ENCODE results near the gene MYO16. TPM values are rescaled to one million over a fixed set of nuclear protein-coding genes. Genes with fewer than 3 reads are reported as not detected.
"Not testable (repeated sequence)": the region's sequence is repeated elsewhere in the genome, so short reads cannot be mapped to it uniquely, and the experiment has no call there.

The MYO16 gene
- polyA plus RNA-seq, 2 of the 4 experiments (the other 2 are of a cell fraction): 0.03 to 0.06 TPM

- ATAC-seq (no peak), FAIRE-seq (no peak), DNase-seq (ENCODE audit: low read depth in 1 of 2, low spot score in 1 of 2) (no peak)
- WGBS (ENCODE audit: missing lambda C conversion rate): 82% methylated on average over 4 of the region's 4 CpGs
- Histone ChIP-seq H3K4me1 (no peaks in the 10 kb centered on the region), H3K9me3 (no peaks in the 10 kb centered on the region), H3K4me2 (no peak overlapping the region), H3K4me3 (no peak overlapping the region), H3K27ac (no peak overlapping the region)
- TF ChIP-seq CHD2 (IDR thresholded peaks at IDR 0.05; ENCODE audit: low read length, partially characterized antibody): no peak
- TF ChIP-seq SMC3 (IDR thresholded peaks at IDR 0.05): no peak
- TF ChIP-seq EP300 (IDR thresholded peaks at IDR 0.05): no peak
- no peak for TF ChIP-seq MYC (IDR thresholded peaks at IDR 0.05; ENCODE audit: borderline replicate concordance, low read length)
- TF ChIP-seq KDM5A (IDR thresholded peaks at IDR 0.05): no peak
- TF ChIP-seq ZSCAN20 (CRISPR knock-in tag; IDR thresholded peaks at IDR 0.05): no peak
- no peak for TF ChIP-seq PHF8 (IDR thresholded peaks at IDR 0.05; ENCODE audit: borderline replicate concordance, low read depth)
- no peak for TF ChIP-seq CBX8 (IDR thresholded peaks at IDR 0.05)
- CTCF ChIA-PET: no interaction called here
- POLR2A ChIA-PET: no interaction called here
Observed at GRCh38 chr13:108987517-108987916, 358.1 kb downstream of the MYO16 start.

DNA sequence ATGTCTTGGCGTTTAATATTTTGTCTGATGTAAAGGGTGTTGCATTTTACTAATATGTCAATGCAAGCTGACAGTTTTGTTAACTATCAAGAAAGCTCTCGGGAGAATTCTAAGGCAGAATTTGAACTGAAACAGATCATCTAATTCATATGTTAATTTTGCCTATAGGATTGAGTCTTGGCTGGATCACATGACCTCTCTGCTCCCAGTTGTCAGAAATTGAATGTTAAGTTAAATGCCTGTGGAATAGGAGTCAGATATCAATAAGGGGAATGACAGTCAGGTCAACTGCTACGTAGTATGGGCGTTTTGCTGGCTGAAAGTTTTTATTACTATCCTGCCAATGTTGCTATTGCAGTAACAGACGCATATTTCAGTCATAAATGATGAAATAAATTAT is 358.5 kb downstream of the MYO16 start:
- ChIA-PET POLR2A (no interaction called here), CTCF (no interaction called here)
- FAIRE-seq: no peak
- no peak for ATAC-seq
- DNase-seq (ENCODE audit: low read depth in 1 of 2, low spot score in 1 of 2): no peak
- H3K4me2 ChIP-seq: no peak overlapping the region
- H3K4me1 ChIP-seq: no peaks in the 10 kb centered on the region
- H3K9me3 ChIP-seq: no peaks in the 10 kb centered on the region
- no peak overlapping the region for H3K27ac ChIP-seq
- 70% methylated on average over 5 of the region's 5 CpGs for WGBS (ENCODE audit: missing lambda C conversion rate)
- TF ChIP-seq CBX8 (IDR thresholded peaks at IDR 0.05) (no peak), POLR2AphosphoS2 (conservative IDR thresholded peaks at IDR 0.05; ENCODE audit: low read length) (no peak), RAD21 (conservative IDR thresholded peaks at IDR 0.05 in 1 of 2, IDR thresholded peaks at IDR 0.05 in 1 of 2) (no peak), NR3C1 (IDR thresholded peaks at IDR 0.05) (no peak), RARB (CRISPR knock-in tag; IDR thresholded peaks at IDR 0.05) (no peak), ZSCAN20 (CRISPR knock-in tag; IDR thresholded peaks at IDR 0.05) (no peak), TFCP2L1 (CRISPR knock-in tag; IDR thresholded peaks at IDR 0.05) (no peak), EHMT2 (IDR thresholded peaks at IDR 0.05; ENCODE audit: low read depth) (no peak), RNF2 (IDR thresholded peaks at IDR 0.05; ENCODE audit: borderline replicate concordance, low read depth) (no peak), HEYL (CRISPR knock-in tag; IDR thresholded peaks at IDR 0.05) (no peak), RCOR1 (IDR thresholded peaks at IDR 0.05; ENCODE audit: low read depth, low read length) (no peak), KDM5A (IDR thresholded peaks at IDR 0.05) (no peak), EHF (CRISPR knock-in tag; IDR thresholded peaks at IDR 0.05) (no peak), CHD4 (IDR thresholded peaks at IDR 0.05; ENCODE audit: borderline replicate concordance) (no peak), HOXA7 (CRISPR knock-in tag; IDR thresholded peaks at IDR 0.05) (no peak)
- TF ChIP-seq, protein P1, sequence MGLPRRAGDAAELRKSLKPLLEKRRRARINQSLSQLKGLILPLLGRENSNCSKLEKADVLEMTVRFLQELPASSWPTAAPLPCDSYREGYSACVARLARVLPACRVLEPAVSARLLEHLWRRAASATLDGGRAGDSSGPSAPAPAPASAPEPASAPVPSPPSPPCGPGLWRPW (IDR thresholded peaks at IDR 0.05): no peak
- TF ChIP-seq, protein P2, sequence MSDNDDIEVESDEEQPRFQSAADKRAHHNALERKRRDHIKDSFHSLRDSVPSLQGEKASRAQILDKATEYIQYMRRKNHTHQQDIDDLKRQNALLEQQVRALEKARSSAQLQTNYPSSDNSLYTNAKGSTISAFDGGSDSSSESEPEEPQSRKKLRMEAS (IDR thresholded peaks at IDR 0.05): no peak
- H3K4me3 ChIP-seq: no peak overlapping the region

DNA sequence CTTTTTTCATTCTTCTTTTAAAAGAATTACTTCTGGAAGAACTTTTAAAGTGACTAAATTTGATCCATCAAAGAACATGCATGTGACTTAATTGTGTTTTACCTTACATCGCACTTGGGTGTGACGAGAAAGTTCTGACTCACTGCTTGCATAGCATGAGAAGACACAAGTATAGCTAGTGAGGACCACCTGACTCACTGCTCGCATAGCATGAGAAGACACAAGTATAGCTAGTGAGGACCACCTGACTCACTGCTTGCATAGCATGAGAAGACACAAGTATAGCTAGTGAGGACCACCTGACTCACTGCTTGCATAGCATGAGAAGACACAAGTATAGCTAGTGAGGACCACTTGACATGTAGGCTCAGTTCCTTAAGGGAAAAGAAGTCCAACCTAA is 362.0 kb downstream of the MYO16 start:
- 54% methylated on average over 3 of the region's 3 CpGs for WGBS (ENCODE audit: missing lambda C conversion rate)
- CTCF ChIA-PET, H3K4me3 ChIP-seq, H3K9me3 ChIP-seq, FAIRE-seq, POLR2A ChIA-PET, H3K4me2 ChIP-seq, ATAC-seq, H3K27ac ChIP-seq, H3K4me1 ChIP-seq: not testable (repeated sequence)
- peak in 1 of 2 experiments; percentile 4 for DNase-seq (ENCODE audit: low read depth in 1 of 2, low spot score in 1 of 2)

- DNase-seq (ENCODE audit: low read depth in 1 of 2, low spot score in 1 of 2): no peak
- TF ChIP-seq HEYL (CRISPR knock-in tag; IDR thresholded peaks at IDR 0.05) (no peak), USF2 (IDR thresholded peaks at IDR 0.05) (no peak), HOXA7 (CRISPR knock-in tag; IDR thresholded peaks at IDR 0.05) (no peak), BCL3 (IDR thresholded peaks at IDR 0.05) (no peak), SREBF2 (IDR thresholded peaks at IDR 0.05) (no peak), EHMT2 (IDR thresholded peaks at IDR 0.05; ENCODE audit: low read depth) (no peak), MAFK (IDR thresholded peaks at IDR 0.05; ENCODE audit: partially characterized antibody) (no peak), CBX2 (IDR thresholded peaks at IDR 0.05; ENCODE audit: borderline replicate concordance, low read depth) (no peak), NFE2L2 (conservative IDR thresholded peaks at IDR 0.05; ENCODE audit: low read length) (no peak), HMGXB4 (CRISPR knock-in tag; IDR thresholded peaks at IDR 0.05; ENCODE audit: borderline replicate concordance) (no peak), POLR2AphosphoS2 (conservative IDR thresholded peaks at IDR 0.05; ENCODE audit: low read length) (no peak), HOXB13 (CRISPR knock-in tag; IDR thresholded peaks at IDR 0.05; ENCODE audit: low read depth) (no peak)
Observed at GRCh38 chr13:108993346-108993745, 363.9 kb downstream of the MYO16 start.

More at GRCh38 chr13:108993346-108993745, 363.9 kb downstream of the MYO16 start:
- ChIA-PET CTCF (no interaction called here), POLR2A (no interaction called here)
- ATAC-seq (no peak), FAIRE-seq (no peak)
- Histone ChIP-seq H3K4me1 (no peaks in the 10 kb centered on the region), H3K9me3 (no peaks in the 10 kb centered on the region), H3K4me3 (no peak overlapping the region), H3K27ac (no peak overlapping the region), H3K4me2 (no peak overlapping the region)
- 57% methylated on average over 5 of the region's 5 CpGs for WGBS (ENCODE audit: missing lambda C conversion rate)
